ENCODE data around the gene RFPL4AL1. TPM values are rescaled to one million over a fixed set of nuclear protein-coding genes. Genes with fewer than 3 reads are reported as not detected.
"Not testable (repeated sequence)": the region's sequence is repeated elsewhere in the genome, so short reads cannot be mapped to it uniquely, and the experiment has no call there.

Gene RFPL4AL1
- total RNA-seq (not detected), polyA plus RNA-seq (not detected), total RNA-seq (not detected)

- H3K4me3 Mint-ChIP-seq: not testable (repeated sequence)
These were observed at the start of gene RFPL4AL1 for GRCh38 chr19:55768818-55769217. RFPL4AL1 (plus strand) TSS chr19:55769118; CDS start chr19:55771805, 2,687 bp downstream.

GRCh38 chr19:55720214-55720746 lies 48.6 kb upstream of the RFPL4AL1 start:
- CTCF ChIA-PET: no interaction called here
- Histone ChIP-seq H3K4me1 (ENCODE audit: control insufficient read depth in 2 of 2, insufficient read depth in 2 of 2, low read length in 2 of 2) (no peaks in the 10 kb centered on the region), H3K4me3 (ENCODE audit: low read length) (no peak overlapping the region), H3K27ac (ENCODE audit: low read depth, low read length) (no peak overlapping the region), H3K27me3 (ENCODE audit: control insufficient read depth in 2 of 2, insufficient read depth in 2 of 2, low read length in 2 of 2) (no peaks in the 10 kb centered on the region), H3K36me3 (ENCODE audit: control insufficient read depth in 2 of 3, insufficient read depth in 3 of 3, low read length in 3 of 3) (no peaks in the 10 kb centered on the region), H3K9me3 (ENCODE audit: control insufficient read depth in 2 of 3, low read length in 3 of 3) (peaks cover 0 to 21% (median 0%) of the 10 kb centered on the region in 3 experiments)
- Mint-ChIP-seq H3K4me1 (no peaks in the 10 kb centered on the region), H3K27me3 (peaks cover 0 to 66% (median 54%) of the 10 kb centered on the region in 5 donors), H3K27ac (no peak overlapping the region), H3K4me3 (no peak overlapping the region), H3K36me3 (peaks cover 0 to 15% (median 4%) of the 10 kb centered on the region in 5 donors), H3K9me3 (peaks cover 10 to 42% (median 26%) of the 10 kb centered on the region in 11 donors)
- ATAC-seq: no peak
- intact Hi-C loops (cut with micrococcal nuclease): no loop called here
- no peak for DNase-seq
- POLR2A ChIA-PET: no interaction called here

More at GRCh38 chr19:55768818-55769217, at the start of gene RFPL4AL1:
- H3K4me1 ChIP-seq (ENCODE audit: control insufficient read depth in 2 of 2, insufficient read depth in 2 of 2, low read length in 2 of 2); H3K27ac Mint-ChIP-seq; CTCF ChIA-PET; H3K9me3 ChIP-seq (ENCODE audit: control insufficient read depth in 2 of 3, low read length in 3 of 3); H3K27me3 ChIP-seq (ENCODE audit: control insufficient read depth in 2 of 2, insufficient read depth in 2 of 2, low read length in 2 of 2); DNase-seq; intact Hi-C loops (cut with micrococcal nuclease); POLR2A ChIA-PET; H3K4me3 ChIP-seq (ENCODE audit: low read length); H3K4me1 Mint-ChIP-seq; ATAC-seq; H3K36me3 ChIP-seq (ENCODE audit: control insufficient read depth in 2 of 3, insufficient read depth in 3 of 3, low read length in 3 of 3); H3K27ac ChIP-seq (ENCODE audit: low read depth, low read length): not testable (repeated sequence)
- Mint-ChIP-seq H3K27me3 (peaks cover 0 to 43% (median 39%) of the 10 kb centered on the region in 5 donors), H3K36me3 (peaks cover 0 to 10% (median 0%) of the 10 kb centered on the region in 5 donors), H3K9me3 (peaks cover 0 to 35% (median 8%) of the 10 kb centered on the region in 11 donors)

- Histone ChIP-seq H3K4me3 (ENCODE audit: low read length) (no peak overlapping the region), H3K4me1 (ENCODE audit: control insufficient read depth in 2 of 2, insufficient read depth in 2 of 2, low read length in 2 of 2) (no peaks in the 10 kb centered on the region), H3K36me3 (ENCODE audit: control insufficient read depth in 2 of 3, insufficient read depth in 3 of 3, low read length in 3 of 3) (no peaks in the 10 kb centered on the region), H3K27me3 (ENCODE audit: control insufficient read depth in 2 of 2, insufficient read depth in 2 of 2, low read length in 2 of 2) (no peaks in the 10 kb centered on the region), H3K9me3 (ENCODE audit: control insufficient read depth in 2 of 3, low read length in 3 of 3) (peaks cover 0 to 21% (median 0%) of the 10 kb centered on the region in 3 experiments), H3K27ac (ENCODE audit: low read depth, low read length) (no peak overlapping the region)
- Mint-ChIP-seq H3K27ac (no peak overlapping the region), H3K27me3 (peaks cover 0 to 71% (median 54%) of the 10 kb centered on the region in 5 donors), H3K4me3 (no peak overlapping the region), H3K4me1 (no peaks in the 10 kb centered on the region), H3K36me3 (peaks cover 0 to 15% (median 4%) of the 10 kb centered on the region in 5 donors), H3K9me3 (peaks cover 10 to 42% (median 26%) of the 10 kb centered on the region in 11 donors)
- DNase-seq: no peak
- CTCF ChIA-PET: no interaction called here
- POLR2A ChIA-PET: no interaction called here
- intact Hi-C loops (cut with micrococcal nuclease): no loop called here
- no peak for ATAC-seq
These were observed 48.1 kb upstream of the RFPL4AL1 start for GRCh38 chr19:55720801-55721200.

GRCh38 chr19:55723491-55723890 lies 45.4 kb upstream of the RFPL4AL1 start:
- Mint-ChIP-seq H3K4me1 (no peaks in the 10 kb centered on the region), H3K9me3 (peaks cover 10 to 42% (median 26%) of the 10 kb centered on the region in 11 donors), H3K27ac (no peak overlapping the region), H3K27me3 (peaks cover 0 to 62% (median 42%) of the 10 kb centered on the region in 5 donors), H3K36me3 (peaks cover 0 to 11% (median 4%) of the 10 kb centered on the region in 5 donors), H3K4me3 (no peak overlapping the region)
- intact Hi-C loops (cut with micrococcal nuclease): no loop called here
- Histone ChIP-seq H3K4me3 (ENCODE audit: low read length) (no peak overlapping the region), H3K27ac (ENCODE audit: low read depth, low read length) (no peak overlapping the region), H3K4me1 (ENCODE audit: control insufficient read depth in 2 of 2, insufficient read depth in 2 of 2, low read length in 2 of 2) (no peaks in the 10 kb centered on the region), H3K36me3 (ENCODE audit: control insufficient read depth in 2 of 3, insufficient read depth in 3 of 3, low read length in 3 of 3) (no peaks in the 10 kb centered on the region), H3K9me3 (ENCODE audit: control insufficient read depth in 2 of 3, low read length in 3 of 3) (peaks cover 0 to 21% (median 0%) of the 10 kb centered on the region in 3 experiments), H3K27me3 (ENCODE audit: control insufficient read depth in 2 of 2, insufficient read depth in 2 of 2, low read length in 2 of 2) (no peaks in the 10 kb centered on the region)
- ATAC-seq (no peak), DNase-seq (no peak)
- POLR2A ChIA-PET: no interaction called here
- CTCF ChIA-PET: no interaction called here

- H3K36me3 ChIP-seq (ENCODE audit: control insufficient read depth in 2 of 3, insufficient read depth in 3 of 3, low read length in 3 of 3); CTCF ChIA-PET; H3K9me3 ChIP-seq (ENCODE audit: control insufficient read depth in 2 of 3, low read length in 3 of 3); H3K36me3 Mint-ChIP-seq; H3K27me3 ChIP-seq (ENCODE audit: control insufficient read depth in 2 of 2, insufficient read depth in 2 of 2, low read length in 2 of 2); H3K27ac ChIP-seq (ENCODE audit: low read depth, low read length); H3K4me1 Mint-ChIP-seq; H3K4me3 ChIP-seq (ENCODE audit: low read length); H3K4me1 ChIP-seq (ENCODE audit: control insufficient read depth in 2 of 2, insufficient read depth in 2 of 2, low read length in 2 of 2); H3K27ac Mint-ChIP-seq; intact Hi-C loops (cut with micrococcal nuclease); POLR2A ChIA-PET; H3K4me3 Mint-ChIP-seq; ATAC-seq; DNase-seq: not testable (repeated sequence)
- Mint-ChIP-seq H3K27me3 (peaks cover 0 to 17% (median 6%) of the 10 kb centered on the region in 5 donors), H3K9me3 (peaks cover 0 to 24% (median 8%) of the 10 kb centered on the region in 11 donors)
These were observed 38.5 kb upstream of the RFPL4AL1 start for GRCh38 chr19:55730378-55730777.

- Histone ChIP-seq H3K27ac (ENCODE audit: low read depth, low read length) (no peak within 1 kb of the TSS), H3K36me3 (ENCODE audit: control insufficient read depth in 2 of 3, insufficient read depth in 3 of 3, low read length in 3 of 3) (no peaks in the 10 kb centered on the region), H3K27me3 (ENCODE audit: control insufficient read depth in 2 of 2, insufficient read depth in 2 of 2, low read length in 2 of 2) (no peaks in the 10 kb centered on the region), H3K9me3 (ENCODE audit: control insufficient read depth in 2 of 3, low read length in 3 of 3) (no peaks in the 10 kb centered on the region), H3K4me3 (ENCODE audit: low read length) (no peak within 1 kb of the TSS), H3K4me1 (ENCODE audit: control insufficient read depth in 2 of 2, insufficient read depth in 2 of 2, low read length in 2 of 2) (no peaks in the 10 kb centered on the region)
- intact Hi-C loops (cut with micrococcal nuclease): no loop called here
- Mint-ChIP-seq H3K4me1 (no peaks in the 10 kb centered on the region), H3K36me3 (peaks cover 0 to 3% (median 0%) of the 10 kb centered on the region in 5 donors), H3K4me3 (no peak within 1 kb of the TSS), H3K9me3 (peaks cover 0 to 6% (median under 1%) of the 10 kb centered on the region in 11 donors), H3K27me3 (peaks cover 0 to 28% (median 19%) of the 10 kb centered on the region in 5 donors), H3K27ac (no peak within 1 kb of the TSS)
- DNase-seq (no peak), ATAC-seq (no peak)
- ChIA-PET CTCF (no interaction called here), POLR2A (no interaction called here)
These were observed 30.6 kb upstream of the RFPL4AL1 start, which contains the start of gene NLRP9 for GRCh38 chr19:55738302-55738701. NLRP9 (minus strand) TSS chr19:55738402; CDS start chr19:55738374, 28 bp downstream.

- H3K27me3 ChIP-seq (ENCODE audit: control insufficient read depth in 2 of 2, insufficient read depth in 2 of 2, low read length in 2 of 2): no peaks in the 10 kb centered on the region
- no peaks in the 10 kb centered on the region for H3K9me3 ChIP-seq (ENCODE audit: control insufficient read depth in 2 of 3, low read length in 3 of 3)
- ChIA-PET POLR2A (no interaction called here), CTCF (no interaction called here)
- no peaks in the 10 kb centered on the region for H3K4me1 Mint-ChIP-seq
- intact Hi-C loops (cut with micrococcal nuclease): no loop called here
- no peaks in the 10 kb centered on the region for H3K4me1 ChIP-seq (ENCODE audit: control insufficient read depth in 2 of 2, insufficient read depth in 2 of 2, low read length in 2 of 2)
- H3K27ac ChIP-seq (ENCODE audit: low read depth, low read length): no peak overlapping the region
- H3K27ac Mint-ChIP-seq: no peak overlapping the region
- peaks cover 0 to 3% (median 0%) of the 10 kb centered on the region in 5 donors for H3K36me3 Mint-ChIP-seq
- ATAC-seq (no peak), DNase-seq (no peak)
- no peak overlapping the region for H3K4me3 Mint-ChIP-seq
- no peaks in the 10 kb centered on the region for H3K36me3 ChIP-seq (ENCODE audit: control insufficient read depth in 2 of 3, insufficient read depth in 3 of 3, low read length in 3 of 3)
- peaks cover 0 to 16% (median 13%) of the 10 kb centered on the region in 5 donors for H3K27me3 Mint-ChIP-seq
- peaks cover 0 to 3% (median 0%) of the 10 kb centered on the region in 11 donors for H3K9me3 Mint-ChIP-seq
- no peak overlapping the region for H3K4me3 ChIP-seq (ENCODE audit: low read length)
These were observed 18.2 kb upstream of the RFPL4AL1 start for GRCh38 chr19:55750715-55751114.

Data from naive thymus-derived CD4-positive, alpha-beta T cell (primary cell).